Measurements from ENCODE around the gene LBHD2.
"Not testable (repeated sequence)": the region's sequence is repeated elsewhere in the genome, so short reads cannot be mapped to it uniquely, and the experiment has no call there.

Gene LBHD2

DNA sequence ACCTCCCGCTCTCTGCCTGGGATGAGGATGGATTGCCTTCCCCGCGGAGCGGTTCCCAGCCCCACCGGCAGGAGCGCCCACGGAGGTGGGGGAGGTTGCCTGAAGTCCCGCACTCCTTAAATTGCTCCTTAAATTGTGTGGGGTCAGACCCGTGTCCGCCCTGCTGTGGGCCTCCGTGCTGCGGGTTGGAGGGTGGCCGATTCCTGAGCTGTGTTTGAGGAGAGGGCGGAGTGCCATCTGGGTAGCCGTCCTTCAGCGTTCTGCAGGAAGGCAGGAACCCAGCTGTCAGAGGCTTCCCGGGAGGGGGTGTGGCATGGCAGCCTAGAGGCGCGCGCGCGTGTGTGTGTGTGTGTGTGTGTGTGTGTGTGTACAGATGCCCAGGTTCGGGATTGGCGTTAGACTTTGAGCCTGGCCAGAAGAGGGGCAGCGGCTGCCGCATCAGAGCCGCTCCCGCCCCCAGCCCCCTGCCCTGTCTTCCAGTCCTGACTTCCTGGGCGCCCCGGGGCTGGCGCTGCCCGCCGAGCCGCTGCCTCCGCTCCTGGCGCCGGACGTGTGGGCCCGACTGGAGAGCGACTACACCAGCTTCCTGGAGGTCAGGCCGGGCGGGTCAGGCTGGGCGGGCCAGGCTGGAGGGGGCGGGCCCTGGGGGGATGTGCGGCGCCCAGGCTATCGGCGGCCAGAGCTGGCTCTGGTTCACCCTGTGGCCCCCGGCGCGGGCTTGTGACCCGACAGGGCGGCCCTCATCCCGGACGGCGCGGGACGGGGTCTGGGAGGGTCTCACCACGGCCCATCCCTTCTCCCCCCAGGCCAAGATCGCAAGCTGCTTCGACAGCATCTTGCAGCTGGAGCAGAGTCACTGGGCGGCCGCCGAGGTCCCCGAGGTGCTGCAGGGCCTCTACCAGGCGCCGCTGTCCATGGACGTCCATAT lies 19.7 kb downstream of the LBHD2 start:
- peak; percentile 35 for DNase-seq (ENCODE audit: low spot score)
- no peak for FAIRE-seq

- DNase-seq (ENCODE audit: low spot score), result no peak
- no peak for FAIRE-seq
Observed at GRCh38 chr14:103104389-103104653, 20.3 kb downstream of the LBHD2 start.

DNA sequence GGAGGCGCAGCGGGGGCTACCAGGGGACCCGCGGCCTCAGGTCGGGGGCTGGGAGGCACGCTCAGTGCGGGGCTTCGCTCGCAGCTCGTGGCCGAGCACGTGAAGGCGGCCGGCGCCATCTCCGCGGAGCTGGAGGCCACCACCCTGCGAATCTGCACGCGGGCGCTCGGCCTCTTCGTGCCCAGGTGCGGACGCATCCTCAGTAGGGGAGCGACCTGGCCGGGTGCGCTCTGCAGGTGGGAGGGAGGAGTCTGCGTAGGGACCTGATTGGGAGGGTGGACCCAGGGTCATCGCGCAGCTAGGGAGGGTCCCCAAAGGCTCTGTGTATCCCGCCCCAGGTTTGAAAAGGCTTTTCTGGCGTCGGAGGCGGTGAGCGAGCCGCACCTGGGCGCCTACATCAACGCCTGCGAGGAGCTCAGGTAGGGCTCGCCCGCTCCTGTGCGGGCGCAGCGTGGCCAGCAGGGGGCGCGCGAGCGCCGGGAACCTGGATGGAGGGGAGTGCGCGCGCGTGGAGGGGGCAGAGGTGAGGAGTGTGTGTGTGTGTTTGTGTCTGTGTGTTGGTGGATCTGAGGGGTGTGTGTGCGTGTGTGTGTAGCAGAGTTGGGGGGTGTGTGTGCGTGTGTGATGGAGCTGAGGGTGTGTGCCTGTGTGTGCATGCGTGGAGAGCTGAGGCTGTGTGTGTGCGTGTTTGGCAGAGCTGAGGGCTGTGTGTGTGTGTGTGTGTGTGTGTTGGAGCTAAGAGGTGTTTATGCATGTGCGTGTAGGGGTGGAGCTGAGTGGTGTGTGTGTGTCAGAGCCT lies 20.8 kb downstream of the LBHD2 start:
- FAIRE-seq (no peak), DNase-seq (ENCODE audit: low spot score) (no peak)

- DNase-seq (ENCODE audit: low spot score) (no peak), FAIRE-seq (no peak)
Observed at GRCh38 chr14:103105580-103106150, 21.7 kb downstream of the LBHD2 start.

DNA sequence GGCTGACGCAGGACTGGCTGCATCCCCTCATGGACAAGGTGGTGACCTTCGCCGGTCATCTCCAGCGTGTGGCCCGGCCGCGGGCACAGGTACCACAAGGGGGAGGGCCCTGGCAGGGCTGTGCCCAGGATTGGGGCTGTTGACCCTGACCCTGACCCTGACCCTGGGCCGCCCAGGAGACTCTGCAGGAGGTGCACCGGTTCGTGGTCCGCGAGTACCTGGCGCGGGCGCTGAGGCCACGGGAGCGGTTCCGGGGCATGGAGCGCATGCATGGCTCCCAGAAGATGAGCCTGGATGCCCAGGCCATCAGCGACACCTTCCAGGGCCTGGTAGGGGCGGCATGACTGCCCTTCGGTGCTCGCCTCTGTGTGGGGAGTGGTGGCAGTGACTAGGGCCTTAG lies 23.4 kb downstream of the LBHD2 start:
- DNase-seq (ENCODE audit: low spot score) (no peak), FAIRE-seq (no peak)

DNA sequence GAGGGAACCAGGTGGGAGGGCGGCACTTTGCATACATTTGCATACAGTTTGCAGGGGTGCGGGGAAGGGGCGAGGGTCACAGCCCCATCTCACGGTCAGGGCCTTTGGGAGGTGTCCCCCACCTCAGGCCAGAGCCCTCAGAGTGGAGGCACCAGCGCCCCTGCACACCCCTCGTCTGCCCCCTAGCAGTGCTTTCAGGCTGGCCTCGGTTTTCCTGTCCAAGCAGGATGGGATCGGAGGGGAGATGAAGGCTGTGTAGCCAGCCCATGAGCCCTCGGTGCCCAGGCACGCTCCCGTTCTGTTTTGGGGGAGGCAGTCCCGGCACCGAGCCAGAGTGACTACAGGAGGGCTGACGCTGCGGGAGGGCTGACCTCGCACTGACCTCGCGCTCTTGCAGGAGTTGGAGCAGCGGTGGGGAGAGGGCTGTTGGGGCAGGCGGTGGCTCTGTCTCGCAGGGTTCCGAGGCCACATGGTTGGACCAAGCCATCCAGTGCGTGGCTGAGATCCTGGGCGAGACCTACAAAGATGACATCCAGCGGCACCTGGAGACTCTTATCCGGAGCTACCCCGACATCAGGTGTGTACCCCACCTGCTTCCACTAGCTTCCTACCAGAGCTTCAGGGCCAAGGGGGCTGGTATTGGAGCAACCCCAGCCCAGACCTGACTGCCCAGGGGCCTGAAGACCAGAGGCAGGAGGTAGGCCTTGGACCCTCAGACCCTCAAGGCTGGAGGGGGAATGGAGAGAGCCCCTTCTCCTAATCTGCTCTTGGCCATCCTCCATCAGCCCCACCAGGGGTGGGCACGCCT lies 24.1 kb downstream of the LBHD2 start:
- FAIRE-seq, result no peak
- peak; percentile 35 for DNase-seq (ENCODE audit: low spot score)

DNA sequence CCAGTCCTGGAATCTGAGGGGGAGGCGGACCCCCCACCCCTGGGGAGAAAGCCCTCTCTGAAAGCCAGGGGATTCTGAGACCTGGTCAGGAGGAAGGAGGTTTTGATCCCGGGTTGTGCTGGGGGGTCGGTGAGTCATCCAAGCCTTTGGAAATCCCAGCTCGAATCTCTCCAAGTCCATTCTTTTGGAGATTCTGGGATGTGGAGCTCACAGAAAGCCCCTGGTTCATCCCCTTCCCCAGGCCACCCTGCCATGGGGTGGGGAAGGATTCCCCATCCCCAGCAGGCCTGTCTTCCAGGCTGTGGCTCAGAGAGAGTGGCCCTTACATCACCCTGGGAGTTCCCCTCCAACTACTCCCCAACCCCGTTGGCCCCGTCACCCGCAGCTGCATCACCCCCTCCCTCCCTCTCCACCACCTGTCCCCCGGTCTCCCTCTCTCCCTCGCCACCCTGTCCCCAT lies 24.8 kb downstream of the LBHD2 start:
- DNase-seq (ENCODE audit: low spot score) (peak; percentile 56), FAIRE-seq (no peak)

- FAIRE-seq, result peak; percentile 40
- peak; percentile 89 for DNase-seq (ENCODE audit: low spot score)
Observed at GRCh38 chr14:103109535-103110441, 25.8 kb downstream of the LBHD2 start.

DNA sequence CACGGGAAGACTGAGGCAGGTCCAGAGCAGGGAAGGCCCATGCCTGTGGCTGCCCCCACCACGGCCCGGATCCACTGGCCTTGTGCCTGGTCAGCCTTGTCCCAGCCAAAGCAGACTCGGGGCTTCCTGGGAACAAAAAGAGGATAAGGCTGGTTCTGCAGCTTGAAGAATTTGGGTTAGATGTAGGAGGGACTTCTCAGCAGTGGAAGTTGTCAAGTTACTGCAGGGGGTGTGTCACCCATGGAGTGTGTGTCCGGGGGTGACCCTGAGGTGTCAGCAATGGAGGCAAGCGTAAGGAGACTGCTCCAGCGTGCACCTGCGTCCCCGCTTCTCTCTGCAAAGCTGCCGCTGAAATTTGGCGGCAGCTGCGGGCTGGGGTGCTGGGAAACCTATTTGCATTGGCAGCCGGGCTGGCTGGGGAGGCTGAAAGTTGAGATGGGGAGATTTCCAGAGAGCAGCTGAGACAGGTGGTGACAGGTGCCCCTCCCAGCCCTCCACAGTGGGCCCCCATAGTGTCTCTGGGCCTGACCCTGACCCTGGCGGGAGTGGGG lies 26.7 kb downstream of the LBHD2 start:
- FAIRE-seq (no peak), DNase-seq (ENCODE audit: low spot score) (no peak)

DNA sequence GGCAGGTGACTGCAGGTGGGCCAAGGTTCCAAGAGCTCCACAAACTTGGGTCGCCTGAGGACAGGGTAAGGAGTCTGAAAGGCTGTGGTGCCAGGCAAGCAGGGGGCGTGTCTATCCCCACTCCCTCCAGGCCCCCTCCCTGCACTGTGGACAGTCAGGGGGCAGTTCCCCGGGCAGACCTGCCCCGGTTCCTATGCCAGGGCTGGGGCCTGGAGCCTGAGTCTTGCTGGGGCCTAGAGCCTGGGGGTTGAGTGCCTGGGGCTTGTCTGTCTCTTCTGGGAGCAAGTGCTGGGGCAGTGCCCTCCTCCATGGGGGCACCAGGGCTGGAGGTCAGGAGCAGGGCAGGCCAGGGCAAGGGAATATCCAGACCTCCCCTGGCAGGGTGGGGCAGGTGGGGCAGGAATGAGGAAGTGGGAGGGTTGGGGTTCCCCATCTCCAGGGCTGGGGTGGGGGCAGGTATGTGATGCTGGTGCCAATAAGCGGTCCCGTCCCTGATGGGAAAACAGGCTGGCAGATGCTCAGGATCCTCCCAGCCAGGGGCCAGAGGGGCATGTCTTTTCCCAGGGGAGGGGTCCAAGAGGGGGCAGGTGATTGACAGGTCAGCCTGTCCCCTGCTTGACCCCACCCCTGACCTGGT lies 27.3 kb downstream of the LBHD2 start:
- FAIRE-seq (no peak), DNase-seq (ENCODE audit: low spot score) (no peak)

DNA sequence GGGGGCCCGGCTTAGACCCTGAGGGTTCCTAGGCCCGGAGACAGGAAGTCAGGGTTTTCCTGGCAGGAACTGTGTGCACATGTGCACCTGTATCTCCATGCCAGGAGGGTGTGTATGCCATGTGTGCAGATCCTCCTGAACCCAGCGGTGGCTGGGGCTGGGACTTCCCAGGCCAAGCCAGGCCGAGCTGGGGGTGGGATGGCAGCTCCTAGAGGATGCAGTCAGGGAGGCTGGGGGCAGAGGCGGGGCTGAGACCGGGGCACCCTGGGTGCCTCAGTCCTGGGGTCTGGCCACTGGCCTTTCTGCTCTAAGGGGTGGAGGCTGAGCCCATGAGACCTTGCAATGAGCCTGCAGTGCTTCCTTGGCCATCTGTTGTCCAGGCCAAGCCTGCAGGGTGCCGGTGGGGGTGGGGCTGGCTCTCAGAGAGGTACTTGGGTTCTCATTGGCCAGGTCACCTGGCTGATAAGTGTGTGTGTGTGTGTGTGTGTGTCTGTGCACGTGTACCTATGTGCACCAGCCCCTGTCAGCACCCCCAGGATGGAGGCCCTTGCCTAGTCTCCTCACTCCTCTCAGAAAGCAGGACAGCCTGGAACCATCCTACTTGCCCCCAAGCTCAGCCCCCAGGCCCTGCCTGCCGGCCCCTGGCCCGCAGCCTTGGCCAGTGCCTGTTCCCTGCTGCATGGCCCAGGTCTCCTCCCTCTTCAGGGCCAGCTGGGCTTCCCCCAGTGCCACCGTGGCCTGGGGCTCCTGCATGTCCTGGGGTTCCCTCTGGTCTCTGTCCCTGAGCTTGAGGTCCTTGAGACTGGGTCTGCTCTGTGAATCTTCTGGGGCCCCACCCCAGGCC lies 28.6 kb downstream of the LBHD2 start:
- no peak for DNase-seq (ENCODE audit: low spot score)
- no peak for FAIRE-seq

DNA sequence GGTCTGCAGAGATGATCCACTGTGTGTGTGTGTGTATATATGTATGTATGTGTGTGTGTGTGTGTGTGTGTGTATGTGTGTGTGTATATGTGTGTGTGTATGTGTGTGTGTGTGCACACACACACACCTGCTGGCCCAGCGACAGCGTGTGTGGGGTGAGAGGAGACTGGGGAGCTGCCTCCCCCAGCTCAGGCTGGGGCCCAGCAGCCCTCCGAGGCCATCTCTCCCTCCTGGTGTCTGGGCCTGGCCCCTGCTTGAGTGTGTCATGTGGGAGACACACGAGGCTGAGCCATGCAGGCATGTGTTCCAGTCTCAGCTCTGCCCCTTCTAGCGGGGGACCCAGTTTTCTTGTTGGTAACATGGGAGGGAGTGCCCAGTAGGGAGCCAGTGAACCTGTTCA lies 29.3 kb downstream of the LBHD2 start:
- DNase-seq (ENCODE audit: low spot score), result no peak
- no peak for FAIRE-seq

DNA sequence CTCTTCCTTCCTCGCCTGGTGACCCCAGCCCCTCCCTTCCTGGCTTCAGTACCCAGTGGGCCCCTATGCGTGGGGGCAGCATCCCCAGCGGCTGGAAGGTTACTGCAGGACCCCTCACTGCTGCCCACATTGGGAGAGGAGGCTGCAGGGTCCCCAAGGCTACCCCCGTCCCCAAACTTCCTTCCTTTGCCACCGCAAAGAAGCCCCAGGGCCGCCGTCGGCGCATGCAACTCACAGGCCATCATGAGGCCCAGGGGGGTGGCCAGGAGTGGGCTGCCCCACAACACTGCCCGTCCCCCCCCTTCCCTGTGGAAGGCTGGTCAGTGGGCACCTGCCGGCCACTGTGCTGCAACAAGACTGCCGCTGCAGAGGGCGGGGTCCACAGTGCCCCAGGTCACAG lies 29.8 kb downstream of the LBHD2 start:
- DNase-seq (ENCODE audit: low spot score) (no peak), FAIRE-seq (no peak)

DNA sequence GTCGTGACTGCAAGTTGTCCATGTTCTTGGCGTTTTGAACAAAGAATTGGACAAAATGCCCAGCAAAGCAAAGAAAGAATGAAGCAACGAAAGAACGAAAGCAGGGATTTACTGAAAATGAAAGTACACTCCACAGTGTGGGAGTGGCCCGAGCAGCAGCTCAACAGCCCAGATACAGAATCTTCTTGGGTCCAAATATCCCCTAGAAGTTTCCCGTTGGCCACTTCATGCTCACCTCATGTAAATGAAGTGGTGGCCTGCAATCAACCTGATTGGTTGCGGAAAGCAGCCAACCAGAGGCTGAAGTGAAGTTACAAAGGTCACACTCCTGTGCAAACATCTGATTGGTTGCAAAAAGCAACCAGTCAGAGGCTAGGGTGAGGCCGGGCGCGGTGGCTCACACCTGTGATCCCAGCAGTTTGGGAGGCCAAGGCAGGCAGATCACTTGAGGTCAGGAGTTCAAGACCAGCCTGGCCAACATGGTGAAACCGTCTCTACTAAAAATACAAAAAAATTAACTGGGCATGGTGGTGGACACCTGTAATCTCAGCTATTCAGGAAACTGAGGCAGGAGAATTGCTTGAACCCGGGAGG lies 31.2 kb downstream of the LBHD2 start:
- DNase-seq (ENCODE audit: low spot score); FAIRE-seq: not testable (repeated sequence)

GRCh38 chr14:103115845-103116572 lies 32.0 kb downstream of the LBHD2 start:
- FAIRE-seq (no peak), DNase-seq (ENCODE audit: low spot score) (no peak)

DNA sequence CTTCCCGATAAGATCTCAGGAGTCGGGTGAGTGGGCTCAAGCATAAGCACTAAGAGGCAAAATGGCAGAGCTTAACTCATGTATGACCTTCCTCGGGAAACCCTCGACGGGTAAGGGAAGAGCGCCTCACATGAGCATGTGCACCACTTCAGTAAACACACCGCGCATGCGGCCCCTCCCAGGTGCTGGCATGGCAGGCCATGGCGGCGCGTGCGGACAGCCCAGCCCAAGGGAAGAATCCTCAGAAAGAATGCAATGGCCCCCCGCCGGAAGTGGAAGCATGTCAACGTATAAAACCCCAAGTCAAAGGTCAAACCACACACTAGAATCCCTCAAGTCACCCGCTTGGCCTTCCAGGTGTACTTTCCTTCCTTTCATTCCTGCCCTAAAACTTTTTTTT lies 32.6 kb downstream of the LBHD2 start:
- DNase-seq (ENCODE audit: low spot score), result no peak
- no peak for FAIRE-seq

DNA sequence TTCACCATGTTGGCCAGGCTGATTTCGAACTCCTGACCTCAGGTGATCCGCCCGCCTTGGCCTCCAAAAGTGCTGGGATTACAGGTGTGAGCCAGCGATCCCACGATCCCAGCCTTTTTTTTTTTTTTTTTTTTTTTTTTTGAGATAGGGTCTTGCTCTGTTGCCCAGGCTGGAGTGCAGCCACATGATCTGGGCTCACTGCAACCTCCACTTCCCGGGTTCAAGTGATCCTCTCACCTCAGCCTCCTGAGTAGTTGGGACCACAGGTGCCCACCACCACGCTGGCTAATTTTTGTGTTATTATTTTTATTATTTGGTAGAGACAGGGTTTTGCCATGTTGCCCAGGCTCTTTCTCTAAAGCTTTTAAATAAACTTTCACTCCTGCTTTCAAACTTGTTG lies 33.5 kb downstream of the LBHD2 start:
- not testable (repeated sequence) for FAIRE-seq; DNase-seq (ENCODE audit: low spot score)
